Measurements from ENCODE around the gene RPS17.
"Not testable (repeated sequence)": the region's sequence is repeated elsewhere in the genome, so short reads cannot be mapped to it uniquely, and the experiment has no call there.

Gene RPS17

DNA sequence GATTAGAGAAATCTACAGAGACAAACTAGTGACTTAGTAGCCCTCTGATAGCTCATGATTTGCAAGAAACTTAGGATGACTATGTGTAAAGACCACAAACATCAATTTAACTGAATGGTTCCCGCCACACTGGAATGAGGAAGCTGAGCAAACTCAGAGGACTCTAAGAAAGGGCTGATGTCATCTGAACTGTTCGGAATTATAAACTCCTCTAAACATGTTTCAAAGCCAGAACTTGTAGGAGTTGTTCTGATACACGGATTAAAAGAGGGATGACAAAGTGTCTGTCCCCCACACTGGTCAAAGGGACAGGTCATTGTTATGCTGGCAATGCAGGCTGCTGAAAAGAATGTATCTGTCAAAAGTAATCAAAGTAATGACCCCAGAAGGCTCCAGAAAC, 34.4 kb downstream of the RPS17 start:
- not testable (repeated sequence) for DNase-seq

DNA sequence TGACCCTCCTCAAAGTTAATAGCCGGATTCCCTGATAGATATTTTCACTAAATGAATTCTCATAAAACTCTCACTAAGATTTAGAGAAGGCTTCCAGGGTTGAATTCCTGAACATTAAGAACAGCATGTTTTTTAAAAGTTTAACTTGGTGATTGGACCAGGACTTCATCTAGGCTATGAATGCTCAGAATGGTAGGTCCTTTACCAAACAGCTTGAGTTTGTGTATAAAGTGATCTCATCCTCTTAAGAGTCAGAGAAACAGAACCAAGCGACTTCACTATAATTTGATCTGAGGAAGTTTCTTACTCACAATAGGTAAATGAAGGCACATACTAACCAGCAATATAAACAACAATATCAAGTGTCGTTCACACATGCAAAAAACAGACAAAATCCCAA, 36.2 kb downstream of the RPS17 start:
- not testable (repeated sequence) for DNase-seq

DNA sequence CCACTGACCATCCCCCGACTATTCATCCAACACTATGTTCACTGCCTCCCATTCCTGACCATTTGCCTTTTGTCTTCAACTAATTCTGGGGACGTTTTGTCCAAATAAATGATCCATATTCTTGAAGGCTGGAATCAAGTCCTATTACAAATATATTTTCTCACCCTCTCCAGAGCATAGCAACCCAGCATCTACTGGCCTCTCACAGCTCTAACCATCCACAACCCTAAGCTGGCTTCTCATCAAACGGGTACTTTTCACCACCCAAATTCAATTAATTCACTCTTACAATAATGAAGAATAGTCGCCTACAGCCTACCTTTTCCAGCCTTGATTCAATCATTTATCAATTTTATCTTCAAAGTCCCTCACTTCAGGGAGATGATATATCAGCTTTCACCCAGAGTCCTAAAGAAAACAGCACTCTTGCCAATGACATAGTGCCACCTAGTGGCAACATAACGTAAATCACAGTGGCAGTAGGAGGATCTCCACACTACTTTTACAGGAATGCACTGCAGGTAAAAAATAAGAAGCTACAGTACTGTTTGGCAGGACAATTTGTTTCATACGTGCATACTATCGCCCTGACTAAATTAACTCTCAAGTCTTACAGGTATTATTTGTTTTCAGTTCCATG, 37.4 kb downstream of the RPS17 start:
- not testable (repeated sequence) for DNase-seq

DNA sequence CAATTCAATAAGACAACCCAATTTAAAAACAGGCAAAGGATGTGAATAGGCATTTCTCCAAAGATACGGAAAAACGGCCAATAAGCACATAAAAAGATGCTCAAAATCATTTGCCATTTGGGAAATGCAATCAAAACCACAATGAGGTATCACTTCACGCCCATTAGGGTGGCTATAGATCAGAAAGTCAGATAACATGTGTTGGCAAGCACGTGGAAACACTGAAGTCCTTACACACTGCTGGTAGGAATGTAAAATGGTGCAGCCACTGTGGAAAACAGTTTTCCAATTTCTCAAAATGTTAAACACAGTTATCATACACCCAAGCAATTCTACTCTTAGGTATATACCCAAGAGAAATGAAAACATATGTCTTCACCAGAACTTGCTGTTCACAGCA, 39.5 kb downstream of the RPS17 start:
- not testable (repeated sequence) for DNase-seq

DNA sequence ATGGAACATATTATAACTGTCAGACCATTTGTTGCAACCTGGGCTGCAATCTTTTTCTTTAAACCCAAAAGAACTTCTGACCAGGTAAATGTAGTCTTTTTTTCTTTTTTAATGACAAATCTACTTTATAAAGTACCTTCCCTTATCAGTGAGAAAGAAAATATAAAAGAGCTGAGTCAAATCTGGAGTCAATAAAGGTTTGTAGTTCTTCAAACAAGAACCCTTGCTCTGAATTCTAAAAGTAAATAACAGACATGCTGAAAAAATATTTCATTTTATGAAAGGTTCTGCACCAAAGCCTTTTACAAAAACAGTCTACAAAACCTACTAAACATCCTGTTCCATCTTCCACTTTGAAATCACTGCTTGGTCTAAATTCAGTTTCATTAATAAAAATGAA, 42.3 kb downstream of the RPS17 start:
- not testable (repeated sequence) for DNase-seq

DNA sequence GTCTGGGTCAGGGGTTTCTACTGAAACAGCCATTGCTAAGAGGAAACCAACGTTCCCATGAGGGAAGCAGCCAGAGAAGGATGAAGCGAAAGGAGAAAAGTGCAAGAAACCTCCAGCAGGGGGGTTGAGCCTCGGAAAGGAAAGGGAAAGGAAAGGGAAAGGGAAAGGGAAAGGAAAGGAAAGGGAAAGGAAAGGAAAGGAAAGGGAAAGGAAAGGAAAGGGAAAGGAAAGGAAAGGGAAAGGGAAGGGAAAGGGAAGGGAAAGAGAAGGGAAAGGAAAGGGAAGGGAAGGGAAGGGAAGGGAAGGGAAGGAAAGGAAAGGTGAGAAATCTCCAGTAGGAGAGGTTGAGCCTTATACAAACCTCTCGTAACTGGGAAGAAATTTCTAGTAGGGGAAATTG, 52.0 kb downstream of the RPS17 start:
- DNase-seq: not testable (repeated sequence)

DNA sequence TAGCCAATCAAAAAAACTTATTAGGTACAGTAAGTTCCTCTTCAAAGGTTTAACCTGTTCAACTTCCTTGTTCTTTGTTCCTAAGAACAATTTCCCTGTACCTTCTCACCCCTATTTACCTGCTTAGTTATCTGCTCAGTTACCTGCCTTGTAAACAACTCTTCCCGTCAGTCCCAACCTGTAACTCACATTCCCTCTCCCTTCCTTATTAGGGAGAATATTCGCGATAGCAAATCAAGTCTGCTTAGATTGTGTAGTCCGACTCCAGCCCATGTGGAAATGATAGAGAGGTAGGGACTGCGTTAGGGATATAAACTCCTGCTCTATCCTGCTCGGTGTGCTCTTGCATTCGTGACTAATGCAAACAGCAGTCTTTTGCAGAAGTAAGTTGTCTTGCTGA, 53.2 kb downstream of the RPS17 start:
- not testable (repeated sequence) for DNase-seq

Data from CD4-positive, alpha-beta T cell treated with Interferon gamma for 1 hour (primary cell).